ENCODE measurements around the gene UVRAG.

Gene UVRAG

DNA sequence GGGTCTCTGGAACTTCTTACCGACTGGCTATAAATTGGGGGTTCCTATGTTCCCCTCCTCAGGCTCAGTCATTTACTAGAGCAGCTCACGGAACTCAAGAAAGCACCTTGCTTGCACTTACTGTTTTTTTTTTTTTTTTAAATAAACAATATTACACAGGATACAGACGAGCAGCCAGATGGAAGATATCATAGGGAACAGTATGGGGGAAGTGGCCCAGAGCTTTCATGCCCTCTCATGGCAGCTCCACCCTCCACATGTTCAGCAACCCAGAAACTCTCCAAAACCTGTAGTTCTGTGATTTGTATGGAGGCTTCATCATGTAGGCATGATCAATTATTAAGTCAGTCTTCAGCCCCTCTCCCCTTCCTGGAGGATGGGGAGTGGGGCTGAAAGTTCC lies 7.5 kb downstream of the UVRAG start:
- no peak for DNase-seq
- TF ChIP-seq POLR2A (IDR thresholded peaks at IDR 0.05; ENCODE audit: low read length) = no peak
- TF ChIP-seq GATA1 (IDR thresholded peaks at IDR 0.05; ENCODE audit: low read depth, low read length) = no peak

DNA sequence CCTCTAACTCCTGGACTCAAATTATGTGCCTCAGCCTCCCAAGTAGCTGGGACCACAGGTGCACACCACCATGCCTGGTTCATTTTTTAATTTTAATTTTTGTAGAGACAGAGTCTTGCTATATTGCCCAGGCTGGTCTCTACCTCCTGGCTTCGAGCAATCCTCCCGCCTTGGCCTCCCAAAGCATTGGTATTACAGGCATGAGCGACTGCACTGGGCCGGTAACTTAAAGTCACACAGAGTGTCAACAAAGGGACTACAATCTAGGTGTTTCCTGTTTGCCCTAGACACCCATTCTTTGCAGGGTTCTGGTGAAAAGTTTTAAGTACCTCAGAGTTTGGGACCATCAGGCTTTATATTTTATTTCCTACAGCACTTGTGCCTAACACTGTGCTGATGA lies 8.4 kb downstream of the UVRAG start:
- no peak for TF ChIP-seq POLR2A (IDR thresholded peaks at IDR 0.05; ENCODE audit: low read length)
- no peak for TF ChIP-seq GATA1 (IDR thresholded peaks at IDR 0.05; ENCODE audit: low read depth, low read length)
- no peak for DNase-seq

DNA sequence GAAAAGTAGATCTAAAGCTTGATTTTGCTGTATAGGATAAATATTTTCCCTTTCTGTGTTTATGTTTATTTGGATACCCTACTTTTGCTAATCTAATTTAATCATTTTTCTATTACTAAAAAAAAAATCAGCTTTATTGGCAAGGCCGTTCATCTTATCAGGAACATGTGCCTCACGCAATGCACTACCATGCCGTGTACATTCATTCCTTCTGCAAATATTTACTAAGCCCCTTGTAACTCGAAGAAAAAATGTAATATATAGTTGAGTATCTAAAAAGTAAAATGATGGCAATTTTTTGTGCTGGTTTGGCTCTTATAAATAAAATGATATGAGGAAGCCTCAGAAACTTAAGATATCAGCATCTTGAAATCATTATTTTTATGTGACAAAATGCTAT lies 8.9 kb downstream of the UVRAG start:
- TF ChIP-seq GATA1 (IDR thresholded peaks at IDR 0.05; ENCODE audit: low read depth, low read length) (no peak), POLR2A (IDR thresholded peaks at IDR 0.05; ENCODE audit: low read length) (no peak)
- DNase-seq = no peak

DNA sequence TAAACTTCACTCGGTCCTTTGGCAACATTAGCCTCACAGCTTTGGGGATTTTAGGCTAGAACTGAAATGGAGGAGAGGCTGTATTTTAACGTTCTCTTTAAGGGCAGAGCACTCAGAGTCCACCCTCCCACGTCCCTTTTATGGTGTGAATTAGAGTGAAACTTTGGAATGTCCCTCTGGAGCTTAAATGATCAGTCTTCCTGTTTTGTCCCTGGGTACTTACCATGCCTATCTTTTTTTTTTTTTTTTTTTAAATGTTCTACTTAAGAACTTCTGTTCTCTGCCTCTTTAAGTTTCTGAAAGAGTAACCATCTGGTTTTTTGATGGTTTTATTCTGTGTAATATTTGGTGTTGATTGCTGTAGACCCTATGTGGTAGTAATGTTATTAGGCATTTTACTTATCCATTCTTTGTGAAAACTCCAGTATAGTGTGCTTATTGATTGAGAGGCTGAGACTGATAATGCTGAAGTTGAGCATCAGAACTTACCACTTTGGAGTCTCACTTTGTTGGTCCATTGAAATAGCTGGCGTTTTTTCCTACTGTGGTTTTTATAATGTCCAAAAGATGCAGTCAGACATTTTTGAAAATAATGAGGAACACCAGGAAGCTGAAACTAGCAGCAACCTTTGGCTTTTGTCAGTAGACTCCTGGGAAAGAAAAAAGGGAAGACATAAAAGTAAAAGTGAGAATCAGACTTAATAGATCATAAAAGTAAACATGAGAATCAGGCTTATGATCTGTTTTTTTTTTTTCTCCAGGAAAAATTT lies 11.6 kb downstream of the UVRAG start:
- TF ChIP-seq POLR2A (IDR thresholded peaks at IDR 0.05; ENCODE audit: low read length) (no peak), GATA1 (IDR thresholded peaks at IDR 0.05; ENCODE audit: low read depth, low read length) (no peak)
- DNase-seq = no peak

DNA sequence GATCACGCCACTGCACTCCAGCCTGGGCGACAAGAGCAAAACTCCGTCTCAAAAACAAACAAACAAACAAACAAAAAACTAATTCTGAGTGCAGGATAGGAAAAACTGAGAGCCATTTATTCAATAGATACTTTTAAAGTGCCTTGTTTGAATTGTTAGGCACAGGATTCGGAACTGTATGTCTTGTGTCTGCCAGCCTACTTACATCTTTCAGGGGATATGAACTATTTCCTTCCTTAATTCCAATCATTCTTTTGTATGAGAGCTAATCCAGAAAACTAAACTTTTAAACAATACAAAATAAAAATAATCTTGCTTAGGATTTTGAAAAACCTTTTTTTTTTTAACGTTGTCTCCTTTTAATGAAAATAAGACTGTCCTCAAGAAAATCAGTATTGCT lies 12.6 kb downstream of the UVRAG start:
- TF ChIP-seq POLR2A (IDR thresholded peaks at IDR 0.05; ENCODE audit: low read length) (no peak), GATA1 (IDR thresholded peaks at IDR 0.05; ENCODE audit: low read depth, low read length) (no peak)
- DNase-seq = no peak

DNA sequence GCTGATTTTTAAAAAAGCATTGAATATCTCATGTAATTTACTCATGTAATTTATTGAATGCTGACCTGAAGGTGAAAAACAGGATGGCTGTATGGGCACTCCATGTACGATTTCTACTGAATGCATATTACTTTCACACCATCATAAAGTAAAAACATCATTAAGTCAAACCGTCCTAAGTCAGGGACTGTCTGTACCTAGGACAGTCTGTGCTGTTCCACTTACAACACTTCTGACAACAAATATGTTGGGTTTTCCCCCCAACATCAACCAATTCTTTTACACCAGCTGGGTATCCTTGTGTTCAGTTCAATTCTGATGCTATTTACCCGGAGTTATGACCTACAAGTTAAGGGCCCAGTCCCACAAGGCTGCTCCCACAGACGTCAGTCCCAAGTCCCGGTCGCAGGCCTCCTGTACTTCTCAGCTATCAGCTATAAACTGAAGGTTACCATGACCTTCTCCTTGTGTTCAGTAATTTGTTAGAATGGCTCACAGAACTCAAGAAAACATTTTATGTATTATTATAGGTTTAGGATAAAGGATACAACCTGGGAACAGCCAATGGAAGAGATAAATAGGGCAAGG lies 17.0 kb downstream of the UVRAG start:
- TF ChIP-seq GATA1 (IDR thresholded peaks at IDR 0.05; ENCODE audit: low read depth, low read length) = no peak
- no peak for TF ChIP-seq POLR2A (IDR thresholded peaks at IDR 0.05; ENCODE audit: low read length)
- no peak for DNase-seq

DNA sequence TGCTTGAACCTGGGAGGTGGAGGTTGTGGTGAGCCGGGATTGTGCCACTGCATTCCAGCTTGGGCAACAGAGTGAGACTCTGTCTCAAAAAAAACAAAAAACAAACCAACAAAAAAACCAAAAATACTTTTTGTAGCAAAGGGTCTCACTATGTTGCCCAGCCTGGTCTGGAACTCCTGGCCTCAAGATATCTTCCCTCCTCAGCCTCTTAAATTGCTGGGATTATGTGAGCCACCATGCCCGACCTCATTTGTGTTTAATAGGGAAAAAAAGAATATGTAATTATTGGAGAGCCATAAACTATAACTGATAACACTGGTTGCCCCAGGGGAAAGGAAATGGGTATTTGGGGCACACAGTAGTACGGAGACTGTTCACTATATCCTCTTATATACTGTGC lies 19.7 kb downstream of the UVRAG start:
- no peak for TF ChIP-seq GATA1 (IDR thresholded peaks at IDR 0.05; ENCODE audit: low read depth, low read length)
- no peak for TF ChIP-seq POLR2A (IDR thresholded peaks at IDR 0.05; ENCODE audit: low read length)
- no peak for DNase-seq

DNA sequence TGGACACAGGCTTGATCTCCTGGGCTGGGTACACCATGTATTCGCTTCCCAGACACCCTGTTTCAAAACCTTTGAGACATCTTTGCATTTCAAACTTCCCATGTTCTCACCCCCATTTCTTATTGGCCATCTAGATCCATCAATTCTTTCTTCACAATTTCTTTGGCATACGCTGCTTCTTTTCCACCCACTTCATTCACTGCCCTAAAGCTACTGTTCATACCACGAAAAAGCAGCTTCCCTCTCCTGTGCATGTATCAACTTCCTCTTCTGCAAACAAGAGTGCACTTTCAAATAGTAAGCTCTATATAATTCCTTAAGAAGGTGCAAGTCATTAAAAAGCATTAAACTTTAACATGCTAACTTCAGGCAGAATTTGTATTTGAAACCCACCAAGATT lies 21.4 kb downstream of the UVRAG start:
- TF ChIP-seq POLR2A (IDR thresholded peaks at IDR 0.05; ENCODE audit: low read length) = no peak
- DNase-seq = no peak

DNA sequence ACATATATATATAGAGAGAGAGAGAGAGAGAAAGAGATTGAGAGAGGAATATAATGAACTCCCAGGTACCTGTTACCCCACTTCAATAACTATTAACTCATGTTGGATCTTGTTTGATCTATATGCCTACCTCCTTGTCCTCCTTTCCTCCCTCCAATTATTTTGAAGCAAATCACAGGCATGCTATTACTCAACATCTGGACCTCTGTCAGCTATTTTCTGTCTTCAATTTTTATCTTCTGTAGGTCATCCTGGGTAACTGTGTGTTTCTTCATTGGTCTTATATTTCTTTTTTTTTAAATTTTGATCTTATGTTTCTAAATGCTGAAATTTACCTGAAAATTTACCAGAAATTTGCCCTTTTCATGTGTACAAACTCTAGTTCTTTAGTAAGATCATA lies 24.8 kb downstream of the UVRAG start:
- DNase-seq = no peak

DNA sequence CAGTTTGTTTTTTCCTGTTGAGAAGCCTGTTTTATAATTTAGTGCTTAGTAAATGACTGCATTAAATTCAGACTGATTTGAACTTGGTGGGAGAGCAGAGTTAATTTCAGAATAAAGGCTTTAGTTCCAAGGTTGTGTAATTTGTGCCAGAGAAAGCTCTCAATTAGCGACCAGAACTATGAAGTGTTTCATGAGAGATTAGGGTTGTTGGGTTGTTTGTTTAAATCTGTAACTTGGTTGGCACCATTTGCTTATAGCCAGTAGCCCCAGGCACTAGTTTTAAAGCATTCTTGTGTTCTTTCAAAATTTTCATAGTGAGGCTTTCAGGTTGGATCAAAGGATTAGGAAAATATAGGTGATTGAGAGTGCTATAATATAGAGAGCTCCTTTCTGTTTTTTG lies 25.5 kb downstream of the UVRAG start:
- TF ChIP-seq GATA1 (IDR thresholded peaks at IDR 0.05; ENCODE audit: low read depth, low read length) (no peak), POLR2A (IDR thresholded peaks at IDR 0.05; ENCODE audit: low read length) (no peak)
- DNase-seq = no peak

More for the DNA sequence above, 24.8 kb downstream of the UVRAG start:
- no peak for TF ChIP-seq GATA1 (IDR thresholded peaks at IDR 0.05; ENCODE audit: low read depth, low read length)
- TF ChIP-seq POLR2A (IDR thresholded peaks at IDR 0.05; ENCODE audit: low read length) = no peak

DNA sequence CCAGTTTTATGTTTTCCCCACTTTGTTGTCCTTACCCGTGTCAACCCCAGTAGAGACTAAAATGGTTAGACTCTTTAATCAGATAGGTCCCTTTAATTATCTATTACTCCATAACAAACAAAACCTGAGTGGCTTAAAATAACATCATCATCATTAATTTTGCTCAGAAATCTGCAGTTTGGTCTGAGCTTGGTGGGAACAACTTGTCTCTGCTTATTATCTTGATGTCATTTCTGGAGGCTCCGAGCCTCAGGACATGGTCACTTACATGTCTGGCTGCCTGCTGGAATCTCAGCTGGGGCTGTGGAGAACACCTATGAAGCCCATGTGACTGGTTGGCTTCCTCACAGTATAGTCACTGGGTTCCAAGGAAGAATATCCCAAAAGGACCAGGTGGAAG lies 26.7 kb downstream of the UVRAG start:
- TF ChIP-seq GATA1 (IDR thresholded peaks at IDR 0.05; ENCODE audit: low read depth, low read length) = no peak
- no peak for TF ChIP-seq POLR2A (IDR thresholded peaks at IDR 0.05; ENCODE audit: low read length)
- DNase-seq = no peak

DNA sequence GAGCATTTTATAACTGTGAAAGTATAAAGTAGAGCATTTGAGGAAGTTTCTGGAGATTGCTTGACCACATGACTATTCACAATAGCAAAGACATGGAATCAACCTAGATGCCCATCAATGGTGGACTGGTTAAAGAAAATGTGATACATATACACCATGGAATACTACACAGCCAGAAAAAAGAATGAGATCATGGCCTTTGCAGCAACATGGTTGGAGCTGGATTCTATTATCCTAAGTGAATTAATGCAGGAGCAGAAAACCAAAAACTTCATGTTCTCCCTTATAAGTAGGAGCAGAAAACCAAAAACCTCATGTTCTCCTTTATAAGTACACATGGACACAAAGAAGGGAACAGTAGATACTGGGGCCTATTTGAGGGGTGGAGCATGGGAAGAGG lies 30.3 kb downstream of the UVRAG start:
- no peak for DNase-seq

DNA sequence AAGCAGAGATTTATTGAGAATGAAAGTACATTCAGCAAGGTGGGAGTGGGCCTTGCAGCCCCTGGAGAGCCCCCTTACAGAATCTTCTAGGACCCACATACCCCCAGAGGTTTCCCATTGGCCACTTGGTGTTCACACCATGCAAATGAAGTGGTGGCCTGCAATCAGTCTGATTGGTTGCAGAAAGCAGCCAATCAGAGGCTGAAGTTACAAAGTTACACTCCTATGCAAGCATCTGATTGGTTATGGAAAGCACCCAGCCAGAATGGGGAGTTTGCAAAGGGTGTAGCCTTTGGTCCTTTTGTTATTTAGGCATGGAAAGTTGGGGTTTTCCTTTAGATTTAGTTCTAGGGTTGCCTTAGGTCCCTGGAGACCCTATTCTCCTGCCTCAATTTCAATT lies 34.9 kb downstream of the UVRAG start:
- TF ChIP-seq GATA1 (IDR thresholded peaks at IDR 0.05; ENCODE audit: low read depth, low read length) (no peak), POLR2A (IDR thresholded peaks at IDR 0.05; ENCODE audit: low read length) (no peak)
- peak in 1 of 2 experiments; percentile 37 for DNase-seq

More for the DNA sequence above, 30.3 kb downstream of the UVRAG start:
- TF ChIP-seq GATA1 (IDR thresholded peaks at IDR 0.05; ENCODE audit: low read depth, low read length) = no peak
- no peak for TF ChIP-seq POLR2A (IDR thresholded peaks at IDR 0.05; ENCODE audit: low read length)

DNA sequence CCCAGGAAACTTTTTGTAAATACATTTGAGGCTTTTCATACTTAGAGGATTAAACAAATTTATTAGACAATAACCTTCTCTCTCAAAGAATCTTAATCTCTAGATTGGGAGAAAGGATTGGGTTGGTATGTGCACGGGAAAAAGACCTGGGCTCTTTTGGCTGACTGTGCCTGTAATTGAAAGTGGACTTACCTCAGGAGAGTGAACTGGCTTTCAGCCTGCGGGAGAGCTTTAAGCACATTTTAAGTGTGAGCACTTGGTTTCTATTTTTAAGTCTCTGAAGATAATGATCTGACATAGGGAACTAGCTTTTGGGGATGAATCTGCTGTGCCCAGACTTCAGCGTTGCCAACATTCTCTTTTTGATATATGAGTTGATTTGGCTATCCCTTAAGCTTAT lies 35.8 kb downstream of the UVRAG start:
- peak in 1 of 2 experiments; percentile 17 for DNase-seq
- no peak for TF ChIP-seq GATA1 (IDR thresholded peaks at IDR 0.05; ENCODE audit: low read depth, low read length)
- TF ChIP-seq POLR2A (IDR thresholded peaks at IDR 0.05; ENCODE audit: low read length) = no peak

DNA sequence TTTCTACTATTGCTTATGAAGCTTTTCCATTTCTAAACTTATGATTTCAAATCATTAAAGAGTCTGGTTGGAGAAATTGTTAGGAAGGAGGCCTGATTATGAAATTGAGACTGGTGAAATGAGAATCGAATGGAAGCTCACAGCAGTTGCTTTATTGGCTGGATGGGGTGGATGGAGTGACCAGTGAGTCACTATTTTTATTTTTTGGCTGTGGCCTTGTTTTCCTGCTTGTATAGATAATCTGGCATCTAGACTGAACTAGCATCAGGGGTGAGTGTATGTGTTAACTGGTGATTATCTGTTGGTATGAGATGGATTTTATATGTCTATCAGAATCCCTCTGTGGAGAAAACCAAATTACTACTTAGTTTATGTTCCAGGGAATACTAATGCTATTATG lies 36.2 kb downstream of the UVRAG start:
- peak; percentile 17 to 21 for DNase-seq
- TF ChIP-seq POLR2A (IDR thresholded peaks at IDR 0.05; ENCODE audit: low read length) = no peak
- TF ChIP-seq GATA1 (IDR thresholded peaks at IDR 0.05; ENCODE audit: low read depth, low read length) = no peak
